Stimulated activated CD8-positive, alpha-beta memory T cell treated with anti-CD3 and anti-CD28 coated beads, Interleukin-12 subunit alpha, Interleukin-12 subunit beta, amount 100 ng/mL, for 4 hours (primary cell): ENCODE data around the gene ALPI.
"Not testable (repeated sequence)": the region's sequence is repeated elsewhere in the genome, so short reads cannot be mapped to it uniquely, and the experiment has no call there.

Experiments
- DNase-seq: peaks from one replicate; pipeline ENCODE4 v3.0.0-alpha.2; 2020; ENCODE audit warnings: low read depth

ALPI gene

GRCh38 chr2:232455426-232456255 lies at the start of gene ALPI:
Gene ALPI (plus strand): TSS chr2:232456153. CDS start chr2:232456200, 47 bp downstream.
- no peak for DNase-seq

- DNase-seq, result no peak
These were observed 49.2 kb upstream of the ALPI start, which contains the start of gene ALPG for GRCh38 chr2:232406556-232407310. Gene ALPG (plus strand): TSS chr2:232406844. CDS start chr2:232406895, 51 bp downstream.

- DNase-seq, result not testable (repeated sequence)
These were observed 48.4 kb upstream of the ALPI start for GRCh38 chr2:232407428-232408150.

GRCh38 chr2:232408269-232408668 lies 47.7 kb upstream of the ALPI start:
- not testable (repeated sequence) for DNase-seq

- not testable (repeated sequence) for DNase-seq
These were observed 46.3 kb upstream of the ALPI start for GRCh38 chr2:232409617-232410016.

GRCh38 chr2:232410238-232410900 lies 45.6 kb upstream of the ALPI start:
- no peak for DNase-seq

GRCh38 chr2:232411901-232412629 lies 43.9 kb upstream of the ALPI start:
- DNase-seq, result no peak

- no peak for DNase-seq
These were observed 43.0 kb upstream of the ALPI start for GRCh38 chr2:232412986-232413385.

- no peak for DNase-seq
These were observed 40.7 kb upstream of the ALPI start for GRCh38 chr2:232415138-232415690.

GRCh38 chr2:232415736-232416520 lies 40.0 kb upstream of the ALPI start:
- no peak for DNase-seq

- no peak for DNase-seq
These were observed 39.2 kb upstream of the ALPI start for GRCh38 chr2:232416521-232417470.

- no peak for DNase-seq
These were observed 38.5 kb upstream of the ALPI start for GRCh38 chr2:232417489-232417888.

- no peak for DNase-seq
These were observed 37.9 kb upstream of the ALPI start for GRCh38 chr2:232418056-232418455.

GRCh38 chr2:232418466-232419244 lies 37.3 kb upstream of the ALPI start:
- DNase-seq, result no peak

GRCh38 chr2:232419245-232420072 lies 36.5 kb upstream of the ALPI start:
- no peak for DNase-seq

GRCh38 chr2:232420073-232420454 lies 35.9 kb upstream of the ALPI start:
- no peak for DNase-seq
